Right atrium auricular region (tissue), 2 donors: ENCODE measurements around the gene NRF1. TPM values are rescaled to one million over a fixed set of nuclear protein-coding genes. Genes with fewer than 3 reads are reported as not detected.

Experiments
- DNase-seq: peaks from one replicate; pipeline ENCODE4 v3.0.0-alpha.2; 2019; ENCODE audit warnings: low spot score
- H3K27ac ChIP-seq, 2 donors: fragments of 200-600 bp; sonication (generic); 1 replicate in 1 of 2; 2 replicates in 1 of 2; pipeline ENCODE4 v1.5.1; 2016 to 2019
- H3K27me3 ChIP-seq, 2 donors: fragments of 200-600 bp; sonication (generic); one replicate each; pipeline versions ENCODE4 v1.5.1 to v1.6.0; 2017 to 2019
- H3K36me3 ChIP-seq: fragments of 200-600 bp; sonication (generic); one replicate; pipeline ENCODE4 v1.5.1; 2016
- H3K4me1 ChIP-seq, 2 donors: fragments of 200-600 bp; sonication (generic); one replicate each; pipeline versions ENCODE4 v1.5.1 to v1.6.0; 2017 to 2019
- H3K4me3 ChIP-seq, 2 donors: fragments of 200-600 bp; sonication (generic); 1 replicate in 1 of 2; 2 replicates in 1 of 2; pipeline ENCODE4 v1.5.1; 2017 to 2019; ENCODE audit warnings: mild to moderate bottlenecking in 1 of 2, moderate library complexity in 1 of 2
- H3K9me3 ChIP-seq, 2 donors: fragments of 200-600 bp; sonication (generic); one replicate each; pipeline ENCODE4 v1.5.1; 2019
- CTCF ChIP-seq, 2 donors: fragments of 200-600 bp; sonication (generic); IDR thresholded peaks; one replicate each; pipeline ENCODE4 v1.5.1; 2019; ENCODE audit warnings: antibody characterized with exemption in 2 of 2
- total RNA-seq, 2 donors: library from RNA; depleted of rRNA; stranded (reverse); fragments of >200 nt; gene quantifications; one replicate each; pipeline ENCODE4 v1.1.0, GENCODE V29; 2016

NRF1 gene
- total RNA-seq, 2 donors from 2014 or later = 14.9 to 21.2 TPM

GRCh38 chr7:129724796-129725195 lies 113.3 kb downstream of the NRF1 start:
- Histone ChIP-seq H3K4me3 (no peak overlapping the region), H3K36me3 (peaks cover 37% of the 10 kb centered on the region), H3K9me3 (no peaks in the 10 kb centered on the region), H3K27ac (no peak overlapping the region), H3K27me3 (no peaks in the 10 kb centered on the region), H3K4me1 (peaks cover 0 to 6% of the 10 kb centered on the region in 2 donors)
- TF ChIP-seq CTCF (IDR thresholded peaks at IDR 0.05) = no peak
- no peak for DNase-seq

GRCh38 chr7:129728875-129729467 lies 117.5 kb downstream of the NRF1 start:
- Histone ChIP-seq H3K27ac (no peak overlapping the region), H3K4me3 (no peak overlapping the region), H3K36me3 (peaks cover 43% of the 10 kb centered on the region), H3K27me3 (no peaks in the 10 kb centered on the region), H3K4me1 (peaks cover 0 to 6% of the 10 kb centered on the region in 2 donors), H3K9me3 (no peaks in the 10 kb centered on the region)
- DNase-seq = no peak
- TF ChIP-seq CTCF (IDR thresholded peaks at IDR 0.05) = no peak

- no peak for TF ChIP-seq CTCF (IDR thresholded peaks at IDR 0.05)
- H3K27ac ChIP-seq = no peak overlapping the region
- H3K27me3 ChIP-seq = no peaks in the 10 kb centered on the region
- peaks cover 42% of the 10 kb centered on the region for H3K36me3 ChIP-seq
- DNase-seq = no peak
- no peak overlapping the region for H3K4me3 ChIP-seq
- H3K4me1 ChIP-seq = peaks cover 0 to 6% of the 10 kb centered on the region in 2 donors
- H3K9me3 ChIP-seq = no peaks in the 10 kb centered on the region
Observed at GRCh38 chr7:129729511-129729910, 118.0 kb downstream of the NRF1 start.

- peaks cover 0 to 6% of the 10 kb centered on the region in 2 donors for H3K4me1 ChIP-seq
- peaks cover 47% of the 10 kb centered on the region for H3K36me3 ChIP-seq
- no peaks in the 10 kb centered on the region for H3K9me3 ChIP-seq
- H3K4me3 ChIP-seq = no peak overlapping the region
- DNase-seq = no peak
- no peak overlapping the region for H3K27ac ChIP-seq
- no peaks in the 10 kb centered on the region for H3K27me3 ChIP-seq
- TF ChIP-seq CTCF (IDR thresholded peaks at IDR 0.05) = no peak
Observed at GRCh38 chr7:129730159-129730558, 118.6 kb downstream of the NRF1 start.

- Histone ChIP-seq H3K9me3 (no peaks in the 10 kb centered on the region), H3K4me3 (no peak overlapping the region), H3K4me1 (peaks cover 0 to 16% of the 10 kb centered on the region in 2 donors), H3K27ac (no peak overlapping the region), H3K27me3 (no peaks in the 10 kb centered on the region), H3K36me3 (peaks cover 27% of the 10 kb centered on the region)
- TF ChIP-seq CTCF (IDR thresholded peaks at IDR 0.05) = no peak
- DNase-seq = no peak
Observed at GRCh38 chr7:129734400-129734799, 122.9 kb downstream of the NRF1 start.

- H3K27ac ChIP-seq = peak overlapping the region; percentile 48 to 65
- DNase-seq = no peak
Observed at GRCh38 chr7:129739427-129739826, 127.9 kb downstream of the NRF1 start.

More at GRCh38 chr7:129739427-129739826, 127.9 kb downstream of the NRF1 start:
- no peak overlapping the region for H3K4me3 ChIP-seq
- H3K4me1 ChIP-seq = peaks cover 0 to 33% of the 10 kb centered on the region in 2 donors
- no peaks in the 10 kb centered on the region for H3K9me3 ChIP-seq
- no peak for TF ChIP-seq CTCF (IDR thresholded peaks at IDR 0.05)
- no peaks in the 10 kb centered on the region for H3K27me3 ChIP-seq
- H3K36me3 ChIP-seq = peaks cover 7% of the 10 kb centered on the region
